ENCODE results near the gene SMYD1.

DNA sequence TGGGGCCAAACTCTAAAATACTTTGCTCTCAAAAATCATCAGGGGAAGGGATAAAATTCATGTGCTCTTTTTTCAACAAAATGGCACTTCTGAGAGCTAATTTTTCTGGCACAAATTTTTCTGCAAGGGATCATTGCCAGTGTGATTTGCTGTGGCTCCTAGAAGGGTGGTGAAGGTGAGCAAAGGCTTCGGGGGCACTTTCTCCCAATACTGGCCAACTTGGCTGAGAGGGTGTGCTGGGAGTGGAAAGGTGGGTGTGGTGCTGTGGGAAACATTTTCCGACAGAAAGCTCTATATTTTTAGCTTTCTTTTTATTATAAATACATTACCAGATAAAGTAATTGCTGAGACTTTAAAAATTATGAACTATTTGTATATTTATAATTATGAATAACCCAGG lies 419 bp downstream of the SMYD1 start:
- no peak for TF ChIP-seq CTCF (IDR thresholded peaks at IDR 0.05)
- TF ChIP-seq EP300 (IDR thresholded peaks at IDR 0.05) = no peak
- TF ChIP-seq POLR2A (IDR thresholded peaks at IDR 0.05) = no peak
